GM18499 (cell line): ENCODE measurements around the gene PRKCA.

ENCODE experiments used
- ATAC-seq: cut with Tn5 transposase; IDR thresholded peaks from one replicate; pipeline ENCODE4 v1.9.1; 2021; ENCODE audit warnings: moderate number of reproducible peaks; ENCODE audit not compliant: insufficient read depth, unreplicated experiment

The PRKCA gene

DNA sequence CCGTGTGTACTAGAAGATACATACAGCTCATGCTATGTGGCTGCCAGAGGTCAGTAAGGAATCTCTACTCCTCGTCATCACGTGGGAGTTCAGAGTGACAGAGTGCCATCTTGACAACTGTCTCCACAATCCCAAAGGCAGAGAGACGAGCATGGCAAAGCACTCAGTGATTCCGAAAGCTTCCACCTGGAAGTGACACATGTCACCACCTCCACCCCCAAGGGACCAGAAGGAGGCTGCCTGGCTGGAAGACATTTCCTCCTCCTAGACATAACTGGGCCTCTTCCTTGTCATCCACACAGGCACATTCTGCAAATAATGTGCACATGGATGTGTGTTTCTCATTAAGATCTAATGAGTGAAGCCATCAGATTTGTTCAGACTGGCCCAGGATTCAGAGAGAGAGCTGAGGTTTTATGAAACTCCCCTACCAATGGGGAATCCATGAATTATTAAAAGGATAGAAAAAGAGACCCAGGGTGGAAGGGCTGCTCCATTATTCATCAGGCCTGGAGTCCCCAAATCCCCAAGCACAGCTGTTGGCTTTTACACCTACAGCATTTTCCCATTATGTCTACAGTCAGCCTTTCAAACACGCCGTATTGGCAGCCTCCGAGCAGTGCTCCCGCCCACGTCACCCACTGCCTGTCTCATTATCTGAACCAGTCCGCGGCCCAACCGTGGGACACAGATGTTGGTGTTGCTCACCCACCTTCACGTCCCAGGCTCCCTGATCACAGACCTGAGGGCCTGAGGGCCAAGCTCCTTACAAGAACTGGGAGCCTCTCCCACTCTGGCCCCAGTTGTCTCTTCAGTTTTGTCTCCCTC, 529.2 kb downstream of the PRKCA start:
- ATAC-seq = no peak

DNA sequence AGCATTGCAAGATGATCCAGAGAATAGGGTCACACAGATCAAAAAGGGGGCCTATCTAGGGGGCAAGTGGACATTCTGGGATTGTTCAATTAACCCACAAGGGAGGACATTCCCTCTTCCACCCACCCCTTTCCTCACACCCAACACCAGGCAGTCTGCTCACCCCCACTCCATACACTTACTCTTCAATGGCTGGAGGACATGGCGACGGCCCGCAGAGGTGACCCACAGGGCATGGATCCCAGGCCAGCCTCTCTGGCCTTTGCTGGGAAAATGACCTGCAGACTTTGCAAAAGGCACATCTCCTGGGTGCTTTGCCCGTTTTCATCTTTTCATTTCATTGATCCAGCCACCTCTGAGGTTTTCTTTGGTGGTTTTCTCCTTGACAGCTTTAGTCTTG, 530.8 kb downstream of the PRKCA start:
- no peak for ATAC-seq

- ATAC-seq = no peak
Observed at GRCh38 chr17:66834426-66834918, 532.1 kb downstream of the PRKCA start.

- ATAC-seq = no peak
Observed at GRCh38 chr17:66834919-66835454, 532.6 kb downstream of the PRKCA start, which contains the start of gene CACNG5. Gene CACNG5, plus strand, starts transcription at chr17:66835117. Its CDS starts 42,216 bp downstream, at chr17:66877333.

DNA sequence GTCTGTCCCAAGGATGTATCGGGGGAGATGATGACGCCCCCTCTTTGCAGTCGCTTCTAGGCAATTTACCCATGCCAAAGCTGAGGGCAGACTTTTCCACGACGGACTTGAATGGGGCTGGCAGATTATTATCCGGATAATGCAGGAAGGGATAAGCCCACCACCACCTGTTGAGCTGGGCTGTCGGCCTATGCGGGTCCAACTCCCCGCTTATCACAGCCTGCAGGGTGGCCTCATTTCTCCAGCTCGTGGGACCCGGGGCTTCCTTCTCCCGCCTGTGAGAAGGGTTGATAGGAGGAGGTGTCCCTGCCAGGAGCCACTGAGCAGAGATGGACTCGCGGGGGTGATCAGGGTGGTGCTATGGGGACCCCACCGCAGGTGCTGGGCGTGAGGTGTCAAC, 533.1 kb downstream of the PRKCA start:
- no peak for ATAC-seq

DNA sequence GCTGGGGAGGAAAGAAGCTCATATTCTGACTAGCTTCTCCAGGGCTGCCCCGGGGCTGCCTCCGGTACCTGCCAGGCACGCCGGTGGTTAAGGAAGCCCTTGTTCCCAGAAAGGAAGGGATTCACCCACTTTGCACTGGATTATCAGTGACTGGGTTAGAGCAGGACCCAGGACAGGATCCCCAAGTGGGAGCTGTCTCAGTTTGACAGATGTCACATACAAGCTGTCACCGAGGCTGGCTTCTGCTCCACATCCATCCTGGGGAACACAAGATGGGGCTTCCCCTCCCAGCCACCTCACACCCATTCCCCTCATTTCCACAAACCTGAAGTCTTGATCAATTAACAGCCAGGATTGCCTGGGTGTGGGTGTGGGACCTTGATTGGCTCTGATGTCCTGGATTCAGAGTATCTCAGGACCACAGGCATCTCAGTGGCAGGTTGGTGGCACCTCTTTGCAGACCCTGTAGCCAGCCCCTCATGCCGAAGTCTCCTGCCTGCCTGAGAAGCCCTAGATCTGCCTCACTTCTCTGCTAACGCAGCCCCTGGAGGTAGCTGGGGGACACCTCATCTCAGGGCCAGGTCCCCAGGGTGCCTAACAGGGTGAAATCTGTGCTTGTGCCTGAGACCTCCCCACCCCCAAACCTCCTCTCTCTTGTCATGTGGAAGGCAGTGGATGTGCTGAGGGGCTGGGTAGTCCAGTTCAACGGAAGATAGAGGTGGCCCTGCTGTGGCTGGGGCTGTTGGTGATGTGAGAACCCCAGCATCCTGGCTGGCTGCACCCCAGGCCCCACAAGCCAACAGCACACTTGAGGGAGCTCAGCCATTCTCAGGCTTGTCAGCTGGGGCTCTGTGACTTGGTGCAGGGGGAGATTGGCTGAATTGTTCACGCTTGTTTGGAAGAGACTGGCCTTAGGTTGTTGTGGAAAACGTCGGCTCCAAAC, 533.9 kb downstream of the PRKCA start:
- no peak for ATAC-seq

DNA sequence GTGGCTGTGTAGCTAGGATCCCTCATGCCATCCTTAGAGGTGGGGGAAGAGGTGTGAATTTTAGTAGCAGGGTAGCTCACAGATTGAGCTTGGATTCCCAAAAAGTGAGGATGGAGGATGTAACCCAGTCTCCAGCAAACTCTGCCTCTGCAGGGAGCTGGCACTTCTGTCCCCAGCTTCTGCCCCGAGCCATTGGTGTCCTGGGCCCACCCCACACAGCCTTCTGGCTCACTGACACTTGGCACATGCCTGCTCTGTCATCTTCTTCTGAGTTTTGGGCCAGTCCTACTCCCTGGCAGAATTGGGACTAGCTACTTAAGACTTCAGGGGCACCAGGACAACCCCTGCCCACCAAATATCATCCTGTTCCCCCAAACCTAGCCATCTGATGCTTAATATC, 534.8 kb downstream of the PRKCA start:
- no peak for ATAC-seq

DNA sequence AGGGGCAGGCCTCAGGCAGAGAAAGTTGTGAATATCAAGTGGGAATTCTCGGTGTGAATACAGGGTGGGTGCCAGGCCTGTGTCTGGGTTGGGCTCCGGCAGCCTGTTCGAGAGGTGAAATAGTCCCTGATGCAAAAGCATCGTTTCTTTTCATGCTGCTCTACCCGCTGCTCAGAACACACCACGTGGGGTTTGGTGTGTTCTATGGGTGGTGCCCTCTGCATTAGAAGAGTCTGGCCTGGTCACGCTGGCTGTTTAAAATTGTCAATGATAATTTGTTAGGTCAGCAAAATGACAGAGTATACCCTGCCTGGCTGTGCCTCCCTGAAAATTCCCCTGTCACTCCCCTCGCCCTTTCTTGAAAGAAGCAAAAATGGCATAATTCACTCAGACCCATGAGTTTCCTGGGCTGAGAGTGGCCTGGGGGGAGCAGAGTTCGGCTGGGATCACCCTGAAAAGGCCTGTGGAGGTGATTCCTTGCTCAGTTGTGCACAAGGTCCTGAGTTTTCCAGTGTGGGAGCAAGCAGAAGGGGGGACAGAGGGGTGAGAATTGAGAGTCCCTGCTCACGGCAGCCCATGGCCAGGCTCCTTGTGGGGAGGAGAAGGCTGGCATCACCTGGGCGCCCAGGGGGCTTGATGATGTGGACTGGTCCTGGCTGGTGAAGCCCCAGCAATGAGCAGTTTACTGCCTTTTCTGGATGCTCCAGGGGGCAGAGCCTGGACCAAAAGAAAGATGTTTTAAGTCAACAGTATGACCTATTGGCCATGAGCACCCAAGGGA, 535.7 kb downstream of the PRKCA start:
- ATAC-seq = no peak

GRCh38 chr17:66839616-66840015, 537.2 kb downstream of the PRKCA start:
- no peak for ATAC-seq

GRCh38 chr17:66840061-66840460, 537.6 kb downstream of the PRKCA start:
- ATAC-seq = no peak

DNA sequence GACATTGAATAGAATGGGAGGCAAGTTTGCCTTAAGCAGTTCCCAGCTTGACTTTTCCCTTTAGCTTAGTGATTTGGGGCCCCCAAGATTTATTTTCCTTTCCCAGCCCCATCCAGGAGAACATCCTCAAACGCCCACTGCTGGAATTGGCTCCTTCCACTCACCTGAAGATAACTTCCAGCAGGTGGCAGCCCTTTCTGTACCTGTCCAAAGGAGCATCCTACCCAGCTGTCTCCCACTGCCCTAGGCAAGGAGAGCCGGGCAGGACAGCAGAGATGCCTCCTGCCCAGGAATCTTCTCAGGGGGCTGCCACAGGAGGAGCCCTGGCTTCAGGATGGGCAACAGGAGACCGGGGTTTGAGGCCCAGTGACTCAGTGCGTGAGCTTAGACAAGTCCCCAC, 538.9 kb downstream of the PRKCA start:
- no peak for ATAC-seq

GRCh38 chr17:66841744-66842143, 539.3 kb downstream of the PRKCA start:
- ATAC-seq = no peak

- ATAC-seq = no peak
Observed at GRCh38 chr17:66842505-66842904, 540.1 kb downstream of the PRKCA start.

DNA sequence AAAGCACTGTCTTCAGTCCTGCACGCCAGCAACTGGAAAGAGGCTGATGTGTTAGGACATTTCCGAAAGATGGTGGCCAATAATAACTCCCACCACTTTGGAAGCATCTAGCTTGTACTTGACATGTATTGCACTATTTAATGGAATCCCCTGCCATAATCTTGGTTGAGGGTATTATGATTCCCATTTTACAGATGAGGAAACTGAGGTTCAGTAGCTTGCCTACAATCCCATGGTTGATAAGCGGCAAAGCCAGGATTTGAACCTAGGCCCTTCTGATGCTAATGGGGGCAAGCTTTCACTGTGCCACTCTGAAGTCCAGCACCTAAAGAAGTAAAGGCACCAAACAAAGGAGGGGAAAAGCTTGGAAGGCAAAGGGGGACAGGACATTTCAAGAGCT, 540.5 kb downstream of the PRKCA start:
- ATAC-seq = no peak

DNA sequence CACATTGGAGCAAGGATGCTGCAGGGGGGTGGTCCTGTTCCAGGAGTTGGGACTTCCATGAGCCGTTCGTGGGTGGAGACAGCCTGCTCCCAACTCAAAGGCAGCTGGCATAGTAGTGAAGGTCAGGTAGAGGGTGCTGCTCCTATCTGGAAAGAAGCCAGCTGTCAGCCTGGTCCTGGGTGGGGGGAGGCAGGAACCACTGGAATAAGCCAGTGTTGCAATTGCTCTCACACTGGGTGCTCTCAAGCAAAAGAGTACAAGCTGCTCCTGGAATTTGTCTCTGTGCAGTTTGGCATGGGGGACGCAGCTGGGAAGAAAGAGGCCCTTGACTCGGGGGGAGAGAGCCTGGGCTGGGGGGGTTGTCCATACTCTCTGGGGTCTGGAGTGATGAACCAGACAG, 541.2 kb downstream of the PRKCA start:
- ATAC-seq = no peak

DNA sequence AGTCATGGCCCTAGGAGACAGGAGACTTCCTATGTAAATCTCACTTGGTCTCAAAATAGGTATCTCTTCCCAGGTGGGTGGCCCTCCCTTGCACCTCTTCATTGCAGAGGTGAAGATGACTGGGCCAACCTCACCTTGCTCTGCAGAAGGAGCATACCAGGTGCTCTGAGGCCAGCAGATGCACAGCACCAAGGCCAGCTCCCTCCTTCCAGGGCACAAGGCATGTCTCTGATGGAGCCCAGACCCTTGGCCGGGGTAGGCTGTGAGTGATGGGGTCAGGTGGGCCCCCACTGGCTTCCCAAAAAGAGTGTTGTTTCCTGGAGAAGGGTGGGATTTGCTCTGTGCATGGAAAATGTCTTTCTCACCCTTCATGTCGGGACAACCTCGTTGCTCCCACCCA, 545.3 kb downstream of the PRKCA start:
- ATAC-seq = no peak

GRCh38 chr17:66848496-66848895, 546.1 kb downstream of the PRKCA start:
- no peak for ATAC-seq

DNA sequence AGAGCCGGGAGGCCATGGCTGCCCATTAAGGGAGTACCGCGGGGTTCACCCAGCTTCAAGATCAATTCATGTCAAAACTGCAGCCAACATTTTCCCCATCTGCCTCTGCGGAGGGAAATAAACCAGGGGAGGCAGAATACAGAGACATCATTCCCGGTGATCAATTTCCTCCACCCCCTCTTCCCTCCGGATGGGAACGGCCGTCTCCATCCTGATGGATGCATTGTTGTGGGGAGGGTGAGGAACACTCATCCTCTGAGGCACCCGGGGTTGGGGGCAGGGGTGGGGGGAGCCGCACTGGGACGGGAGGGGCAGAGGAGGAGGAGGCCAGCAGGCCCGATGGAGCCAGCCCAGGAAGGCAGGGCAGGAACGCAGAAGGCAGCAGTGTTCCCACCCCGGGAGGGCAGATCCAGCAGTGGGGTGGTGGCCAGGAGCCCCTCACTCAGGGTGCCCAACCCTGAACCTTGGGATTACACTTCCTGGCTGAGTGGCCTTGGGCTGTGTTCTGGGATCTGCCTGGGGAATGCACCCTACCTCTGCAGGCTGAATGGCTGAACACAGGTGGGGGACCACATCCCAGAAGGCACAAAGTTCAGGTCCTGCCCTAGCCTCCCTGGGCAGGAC, 546.7 kb downstream of the PRKCA start:
- ATAC-seq = no peak

DNA sequence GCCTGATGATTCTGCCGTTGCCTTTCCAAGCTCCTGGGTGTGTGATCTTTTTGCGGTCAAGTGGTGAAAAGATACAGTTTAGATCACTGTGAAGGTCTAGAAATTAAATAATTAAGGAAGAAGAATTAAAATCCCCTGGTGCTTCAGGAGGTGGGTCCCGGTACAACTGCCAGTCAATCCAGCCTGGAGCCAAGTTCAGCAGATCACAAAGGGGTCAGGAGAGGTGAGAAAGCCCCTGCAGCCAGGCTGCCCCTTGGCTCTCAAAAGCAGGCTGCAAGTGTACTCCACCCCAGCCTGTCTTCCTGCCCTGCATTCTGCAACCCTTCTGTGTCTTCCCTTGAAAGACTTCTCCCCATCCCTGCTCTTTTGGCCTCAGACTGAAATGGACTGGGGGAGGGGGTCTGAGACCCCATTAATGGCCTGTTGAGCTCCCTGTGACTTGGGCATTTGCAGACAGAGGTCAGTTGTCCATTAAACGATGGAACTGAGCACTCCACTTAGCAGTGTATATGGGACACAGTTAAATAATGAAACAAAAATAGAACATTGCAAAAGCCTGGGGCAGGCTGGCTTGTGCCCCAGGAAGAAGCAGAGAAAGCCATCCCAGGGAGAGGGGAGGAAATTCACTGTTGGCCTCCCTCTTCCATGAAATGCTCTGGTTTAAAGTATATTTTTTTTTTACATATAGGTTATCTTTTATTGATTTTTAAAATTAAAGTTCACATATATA, 547.6 kb downstream of the PRKCA start:
- ATAC-seq = no peak
